Uterus (tissue), 2 donors: Measurements from ENCODE around the gene TLR8.

Experiments
- POLR2A ChIP-seq, 2 donors: fragments of 450-650 bp; IDR thresholded peaks; one replicate each; pipeline ENCODE4 v1.6.1; 2016; ENCODE audit warnings: antibody characterized with exemption in 2 of 2, mild to moderate bottlenecking in 1 of 2, moderate library complexity in 1 of 2
- TF ChIP-seq, protein P1 (sequence below), 4 experiments: fragments of 200-600 bp in 2 of 4; fragments of 450-650 bp in 2 of 4; sonication (generic) in 2 of 4; IDR thresholded peaks; one replicate each; pipeline ENCODE4 v1.5.1; 2016 to 2019; ENCODE audit warnings: antibody characterized with exemption in 4 of 4, mild to moderate bottlenecking in 2 of 4, moderate library complexity in 1 of 4

DNA sequence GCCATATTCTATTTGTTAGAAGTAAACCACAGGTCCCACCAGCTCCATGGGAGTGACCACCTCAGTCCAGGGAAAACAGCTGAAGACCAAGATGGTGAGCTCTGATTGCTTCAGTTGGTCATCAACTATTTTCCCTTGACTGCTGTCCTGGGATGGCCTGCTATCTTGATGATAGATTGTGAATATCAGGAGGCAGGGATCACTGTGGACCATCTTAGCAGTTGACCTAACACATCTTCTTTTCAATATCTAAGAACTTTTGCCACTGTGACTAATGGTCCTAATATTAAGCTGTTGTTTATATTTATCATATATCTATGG, 16.1 kb downstream of the TLR8 start:
- TF ChIP-seq, protein P1, sequence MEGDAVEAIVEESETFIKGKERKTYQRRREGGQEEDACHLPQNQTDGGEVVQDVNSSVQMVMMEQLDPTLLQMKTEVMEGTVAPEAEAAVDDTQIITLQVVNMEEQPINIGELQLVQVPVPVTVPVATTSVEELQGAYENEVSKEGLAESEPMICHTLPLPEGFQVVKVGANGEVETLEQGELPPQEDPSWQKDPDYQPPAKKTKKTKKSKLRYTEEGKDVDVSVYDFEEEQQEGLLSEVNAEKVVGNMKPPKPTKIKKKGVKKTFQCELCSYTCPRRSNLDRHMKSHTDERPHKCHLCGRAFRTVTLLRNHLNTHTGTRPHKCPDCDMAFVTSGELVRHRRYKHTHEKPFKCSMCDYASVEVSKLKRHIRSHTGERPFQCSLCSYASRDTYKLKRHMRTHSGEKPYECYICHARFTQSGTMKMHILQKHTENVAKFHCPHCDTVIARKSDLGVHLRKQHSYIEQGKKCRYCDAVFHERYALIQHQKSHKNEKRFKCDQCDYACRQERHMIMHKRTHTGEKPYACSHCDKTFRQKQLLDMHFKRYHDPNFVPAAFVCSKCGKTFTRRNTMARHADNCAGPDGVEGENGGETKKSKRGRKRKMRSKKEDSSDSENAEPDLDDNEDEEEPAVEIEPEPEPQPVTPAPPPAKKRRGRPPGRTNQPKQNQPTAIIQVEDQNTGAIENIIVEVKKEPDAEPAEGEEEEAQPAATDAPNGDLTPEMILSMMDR (IDR thresholded peaks at IDR 0.05) = no peak
- TF ChIP-seq POLR2A (IDR thresholded peaks at IDR 0.05) = no peak
